Natural killer cell (primary cell): ENCODE data around the gene GALNT7. TPM values are rescaled to one million over a fixed set of nuclear protein-coding genes. Genes with fewer than 3 reads are reported as not detected.

Source experiments
- ATAC-seq, 3 donors: fragments of 150-1000 bp in 2 of 3; fragments of 200-7000 bp in 1 of 3; cut with Tn5 transposase; 1 replicate in 1 of 3; 2 replicates in 2 of 3; pipeline ENCODE4 v1.10.0; 2021; ENCODE audit warnings: mild to moderate bottlenecking in 2 of 3, moderate library complexity in 2 of 3
- DNase-seq, 2 donors: peaks; one replicate each; pipeline versions ENCODE4 v3.0.0 to v3.0.0-alpha.2; 2013 to 2021; ENCODE audit warnings: mixed read lengths in 1 of 2
- H3K27ac ChIP-seq: one replicate; pipeline ENCODE4 v1.5.1; 2013; ENCODE audit warnings: mild to moderate bottlenecking, low read length
- H3K27me3 ChIP-seq: one replicate; pipeline ENCODE4 v1.6.1; 2013; ENCODE audit warnings: low read length; ENCODE audit not compliant: control insufficient read depth, insufficient read depth
- H3K36me3 ChIP-seq: one replicate; pipeline ENCODE4 v1.6.1; 2013; ENCODE audit warnings: low read length; ENCODE audit not compliant: control insufficient read depth, insufficient read depth
- H3K4me1 ChIP-seq: one replicate; pipeline ENCODE4 v1.6.1; 2013; ENCODE audit warnings: low read length; ENCODE audit not compliant: control insufficient read depth, insufficient read depth
- H3K4me3 ChIP-seq: one replicate; pipeline ENCODE4 v1.5.1; 2013; ENCODE audit warnings: low read length
- H3K9me3 ChIP-seq: one replicate; pipeline ENCODE4 v1.6.1; 2013; ENCODE audit warnings: low read length; ENCODE audit not compliant: control insufficient read depth, insufficient read depth
- H3K27ac Mint-ChIP-seq, 2 donors: one replicate each; pipeline ENCODE4 v1.8.0; 2022; ENCODE audit warnings: mild to moderate bottlenecking in 2 of 2, mixed read lengths in 2 of 2, moderate library complexity in 1 of 2
- H3K27me3 Mint-ChIP-seq, 2 donors: one replicate each; pipeline ENCODE4 v1.8.0; 2022; ENCODE audit warnings: low read depth in 2 of 2, mixed read lengths in 2 of 2
- H3K36me3 Mint-ChIP-seq: one replicate; pipeline ENCODE4 v1.8.0; 2022; ENCODE audit warnings: mixed read lengths
- H3K4me1 Mint-ChIP-seq, 2 donors: one replicate each; pipeline ENCODE4 v1.8.0; 2022; ENCODE audit warnings: mixed read lengths in 2 of 2
- H3K4me3 Mint-ChIP-seq: one replicate; pipeline ENCODE4 v1.8.0; 2022; ENCODE audit warnings: mild to moderate bottlenecking, moderate library complexity, mixed read lengths
- H3K9me3 Mint-ChIP-seq, 2 donors: one replicate each; pipeline ENCODE4 v1.8.0; 2022; ENCODE audit warnings: mixed read lengths in 2 of 2
- WGBS: methylation state at CpG from one replicate; pipeline ENCODE4 v1.1.7; 2013; ENCODE audit warnings: missing lambda C conversion rate; ENCODE audit not compliant: insufficient coverage; 5-methylcytosine and 5-hydroxymethylcytosine counted together
- intact Hi-C: fragments of 100-400 bp; cut with micrococcal nuclease; formaldehyde crosslinking; loops from one replicate; pipeline ENCODE4 v1.14.2; 2022
- total RNA-seq, 4 donors: library from RNA; stranded (reverse); fragments of 120-200 nt in 1 of 4; gene quantifications; one replicate each; pipeline versions ENCODE4 v1.2.3 to v1.2.4, GENCODE V29; 2013 to 2022
- TF ChIP-seq, protein P1 (sequence below): fragments of 200-600 bp; IDR thresholded peaks from one replicate; pipeline ENCODE4 v1.8.0; 2022; ENCODE audit warnings: antibody characterized with exemption

GALNT7 gene
- total RNA-seq, 3 donors from 2014 or later (not counting 1 experiment from before 2014, with no cell fraction given): 10.9 to 20.8 (median 15.6) TPM

DNA sequence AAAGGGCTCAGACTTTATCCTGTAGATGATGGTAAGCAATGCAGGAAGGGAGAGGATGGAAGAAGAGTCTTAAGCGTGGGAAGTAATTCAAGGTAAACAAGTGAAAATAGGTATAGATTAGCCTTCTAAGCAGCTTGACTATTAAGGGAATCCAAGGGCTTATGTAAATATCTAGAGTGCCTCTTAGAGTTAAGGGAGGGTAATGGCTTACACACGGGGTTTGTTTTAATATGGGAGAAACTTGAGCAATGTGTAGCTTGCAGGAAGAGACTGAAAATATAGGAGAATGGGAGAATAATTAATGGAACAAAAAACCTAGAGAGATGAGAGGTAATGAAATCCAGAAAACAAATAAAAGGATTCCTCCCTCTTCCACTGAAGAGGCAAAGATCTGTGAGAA is 189.3 kb downstream of the GALNT7 start:
- TF ChIP-seq, protein P1, sequence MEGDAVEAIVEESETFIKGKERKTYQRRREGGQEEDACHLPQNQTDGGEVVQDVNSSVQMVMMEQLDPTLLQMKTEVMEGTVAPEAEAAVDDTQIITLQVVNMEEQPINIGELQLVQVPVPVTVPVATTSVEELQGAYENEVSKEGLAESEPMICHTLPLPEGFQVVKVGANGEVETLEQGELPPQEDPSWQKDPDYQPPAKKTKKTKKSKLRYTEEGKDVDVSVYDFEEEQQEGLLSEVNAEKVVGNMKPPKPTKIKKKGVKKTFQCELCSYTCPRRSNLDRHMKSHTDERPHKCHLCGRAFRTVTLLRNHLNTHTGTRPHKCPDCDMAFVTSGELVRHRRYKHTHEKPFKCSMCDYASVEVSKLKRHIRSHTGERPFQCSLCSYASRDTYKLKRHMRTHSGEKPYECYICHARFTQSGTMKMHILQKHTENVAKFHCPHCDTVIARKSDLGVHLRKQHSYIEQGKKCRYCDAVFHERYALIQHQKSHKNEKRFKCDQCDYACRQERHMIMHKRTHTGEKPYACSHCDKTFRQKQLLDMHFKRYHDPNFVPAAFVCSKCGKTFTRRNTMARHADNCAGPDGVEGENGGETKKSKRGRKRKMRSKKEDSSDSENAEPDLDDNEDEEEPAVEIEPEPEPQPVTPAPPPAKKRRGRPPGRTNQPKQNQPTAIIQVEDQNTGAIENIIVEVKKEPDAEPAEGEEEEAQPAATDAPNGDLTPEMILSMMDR: no peak
- intact Hi-C loops: no loop called here
- no peak overlapping the region for H3K27ac ChIP-seq
- H3K9me3 ChIP-seq: no peaks in the 10 kb centered on the region
- Mint-ChIP-seq H3K27ac (no peak overlapping the region), H3K4me1 (peaks cover 5 to 6% of the 10 kb centered on the region in 2 donors), H3K36me3 (no peaks in the 10 kb centered on the region), H3K27me3 (peaks cover 0 to under 1% of the 10 kb centered on the region in 2 donors), H3K9me3 (no peaks in the 10 kb centered on the region), H3K4me3 (no peak overlapping the region)
- no peak for ATAC-seq
- no peak overlapping the region for H3K4me3 ChIP-seq
- peaks cover 4% of the 10 kb centered on the region for H3K4me1 ChIP-seq
- 90% methylated on average over 2 of the region's 2 CpGs for WGBS
- no peaks in the 10 kb centered on the region for H3K36me3 ChIP-seq
- no peak for DNase-seq
- H3K27me3 ChIP-seq: no peaks in the 10 kb centered on the region

DNA sequence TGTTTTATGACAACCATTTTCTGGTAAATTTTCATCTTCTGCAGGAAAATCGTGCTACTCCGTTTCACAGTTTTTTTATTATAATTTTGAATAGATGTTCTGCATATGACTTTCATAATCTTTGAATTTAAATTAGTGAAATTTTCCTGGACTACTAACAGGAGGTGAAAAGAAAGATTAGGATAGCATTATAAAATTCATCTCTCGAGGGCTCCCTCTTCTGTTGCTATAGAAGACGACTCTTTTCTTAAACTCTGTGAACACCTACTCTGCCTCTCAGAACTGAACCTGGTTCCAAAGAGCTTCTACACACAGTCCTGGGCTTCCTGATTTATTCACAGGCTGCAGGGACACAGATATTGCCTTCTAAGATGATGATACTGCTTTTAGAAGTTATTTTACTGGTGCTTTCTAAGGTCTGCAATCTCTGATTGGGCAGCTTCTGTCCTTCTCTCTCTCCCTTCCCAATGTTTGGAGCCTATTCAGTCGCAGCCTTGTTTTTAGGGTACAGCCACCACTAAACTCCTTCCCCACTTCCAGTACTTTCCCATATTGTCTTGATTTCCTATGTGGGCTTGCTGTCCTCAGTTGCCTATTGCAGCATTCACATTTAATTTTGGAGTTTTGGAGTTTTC is 192.1 kb downstream of the GALNT7 start:
- intact Hi-C loops: no loop called here
- Mint-ChIP-seq H3K36me3 (no peaks in the 10 kb centered on the region), H3K27me3 (peaks cover 0 to 2% of the 10 kb centered on the region in 2 donors), H3K9me3 (no peaks in the 10 kb centered on the region), H3K27ac (no peak overlapping the region), H3K4me3 (no peak overlapping the region), H3K4me1 (peaks cover 5 to 6% of the 10 kb centered on the region in 2 donors)
- ATAC-seq: no peak
- Histone ChIP-seq H3K9me3 (no peaks in the 10 kb centered on the region), H3K4me3 (no peak overlapping the region), H3K27ac (no peak overlapping the region), H3K27me3 (no peaks in the 10 kb centered on the region), H3K36me3 (no peaks in the 10 kb centered on the region), H3K4me1 (peaks cover 7% of the 10 kb centered on the region)
- 38% methylated on average over 3 of the region's 5 CpGs for WGBS
- peak in 1 of 2 donors; percentile 17 for DNase-seq
- TF ChIP-seq, protein P1: peak; percentile 22

DNA sequence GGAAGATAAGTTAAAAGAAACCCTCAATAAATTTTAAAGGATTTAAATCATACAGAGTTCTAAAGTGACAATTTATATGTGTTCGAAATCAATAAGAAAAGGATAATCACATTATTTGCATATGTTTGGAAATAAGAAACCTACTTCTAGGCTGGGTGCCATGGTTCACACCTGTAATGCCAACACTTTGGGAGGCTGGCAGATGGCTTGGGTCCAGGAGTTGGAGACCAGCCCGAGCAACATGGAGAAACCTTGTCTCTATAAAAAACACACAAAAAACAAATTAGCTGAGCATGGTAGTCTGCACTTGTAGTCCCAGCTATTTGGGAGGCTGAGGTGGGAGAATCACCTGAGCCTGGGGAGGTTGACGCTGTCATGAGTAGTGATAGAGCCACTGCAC is 194.1 kb downstream of the GALNT7 start:
- no peaks in the 10 kb centered on the region for H3K9me3 ChIP-seq
- no peaks in the 10 kb centered on the region for H3K27me3 ChIP-seq
- Mint-ChIP-seq H3K27me3 (peaks cover 0 to 2% of the 10 kb centered on the region in 2 donors), H3K9me3 (no peaks in the 10 kb centered on the region), H3K4me3 (no peak overlapping the region), H3K36me3 (no peaks in the 10 kb centered on the region), H3K27ac (no peak overlapping the region), H3K4me1 (peaks cover 5 to 6% of the 10 kb centered on the region in 2 donors)
- H3K4me3 ChIP-seq: no peak overlapping the region
- TF ChIP-seq, protein P1: no peak
- intact Hi-C loops: no loop called here
- DNase-seq (no peak), ATAC-seq (no peak)
- no peak overlapping the region for H3K27ac ChIP-seq
- H3K36me3 ChIP-seq: no peaks in the 10 kb centered on the region
- 95% methylated on average over 2 of the region's 3 CpGs for WGBS
- peaks cover 9% of the 10 kb centered on the region for H3K4me1 ChIP-seq
